ENCODE results near the gene ELK4. TPM values are rescaled to one million over a fixed set of nuclear protein-coding genes. Genes with fewer than 3 reads are reported as not detected.

ELK4 gene
- total and polyA plus RNA-seq, 8 donors, result 5.7 to 42.7 (median 23.1) TPM

DNA sequence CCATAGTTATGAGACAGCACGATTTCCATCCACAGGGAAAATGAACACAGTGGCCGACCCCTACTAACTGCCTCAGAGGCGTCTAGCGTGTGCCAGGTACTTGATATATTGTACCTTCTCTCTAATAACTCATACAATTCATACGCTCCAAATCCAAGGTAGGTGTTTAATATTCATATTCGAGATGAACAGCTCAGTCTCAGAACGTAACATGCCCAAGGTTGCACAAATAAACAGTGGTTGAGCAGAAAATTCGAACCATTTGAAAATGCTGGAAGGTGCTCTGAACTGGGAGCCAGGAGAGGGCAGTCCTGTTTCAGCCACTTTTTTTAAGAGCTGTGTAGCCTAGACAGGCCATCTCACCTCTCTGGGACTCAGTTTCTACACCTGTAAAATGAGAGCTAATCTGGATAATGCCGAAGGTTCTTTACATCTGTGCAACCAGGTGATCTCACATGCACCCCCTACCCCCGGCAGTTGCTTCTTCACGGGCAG is 40.6 kb upstream of the ELK4 start:
- Histone ChIP-seq H3K9me3 (no peaks in the 10 kb centered on the region), H3K27me3 (no peaks in the 10 kb centered on the region), H3K27ac (no peak overlapping the region), H3K4me3 (no peak overlapping the region), H3K4me1 (no peaks in the 10 kb centered on the region), H3K36me3 (no peaks in the 10 kb centered on the region)
- no peak for ATAC-seq
- no peak for FAIRE-seq
- 53 to 60% methylated on average over 11 of the region's 11 CpGs for WGBS, 2 donors
- TF ChIP-seq, protein P1, sequence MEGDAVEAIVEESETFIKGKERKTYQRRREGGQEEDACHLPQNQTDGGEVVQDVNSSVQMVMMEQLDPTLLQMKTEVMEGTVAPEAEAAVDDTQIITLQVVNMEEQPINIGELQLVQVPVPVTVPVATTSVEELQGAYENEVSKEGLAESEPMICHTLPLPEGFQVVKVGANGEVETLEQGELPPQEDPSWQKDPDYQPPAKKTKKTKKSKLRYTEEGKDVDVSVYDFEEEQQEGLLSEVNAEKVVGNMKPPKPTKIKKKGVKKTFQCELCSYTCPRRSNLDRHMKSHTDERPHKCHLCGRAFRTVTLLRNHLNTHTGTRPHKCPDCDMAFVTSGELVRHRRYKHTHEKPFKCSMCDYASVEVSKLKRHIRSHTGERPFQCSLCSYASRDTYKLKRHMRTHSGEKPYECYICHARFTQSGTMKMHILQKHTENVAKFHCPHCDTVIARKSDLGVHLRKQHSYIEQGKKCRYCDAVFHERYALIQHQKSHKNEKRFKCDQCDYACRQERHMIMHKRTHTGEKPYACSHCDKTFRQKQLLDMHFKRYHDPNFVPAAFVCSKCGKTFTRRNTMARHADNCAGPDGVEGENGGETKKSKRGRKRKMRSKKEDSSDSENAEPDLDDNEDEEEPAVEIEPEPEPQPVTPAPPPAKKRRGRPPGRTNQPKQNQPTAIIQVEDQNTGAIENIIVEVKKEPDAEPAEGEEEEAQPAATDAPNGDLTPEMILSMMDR (IDR thresholded peaks at IDR 0.05), result no peak
- DNase-seq, result no peak
- intact Hi-C loops (cut with DNase I), result no loop called here

DNA sequence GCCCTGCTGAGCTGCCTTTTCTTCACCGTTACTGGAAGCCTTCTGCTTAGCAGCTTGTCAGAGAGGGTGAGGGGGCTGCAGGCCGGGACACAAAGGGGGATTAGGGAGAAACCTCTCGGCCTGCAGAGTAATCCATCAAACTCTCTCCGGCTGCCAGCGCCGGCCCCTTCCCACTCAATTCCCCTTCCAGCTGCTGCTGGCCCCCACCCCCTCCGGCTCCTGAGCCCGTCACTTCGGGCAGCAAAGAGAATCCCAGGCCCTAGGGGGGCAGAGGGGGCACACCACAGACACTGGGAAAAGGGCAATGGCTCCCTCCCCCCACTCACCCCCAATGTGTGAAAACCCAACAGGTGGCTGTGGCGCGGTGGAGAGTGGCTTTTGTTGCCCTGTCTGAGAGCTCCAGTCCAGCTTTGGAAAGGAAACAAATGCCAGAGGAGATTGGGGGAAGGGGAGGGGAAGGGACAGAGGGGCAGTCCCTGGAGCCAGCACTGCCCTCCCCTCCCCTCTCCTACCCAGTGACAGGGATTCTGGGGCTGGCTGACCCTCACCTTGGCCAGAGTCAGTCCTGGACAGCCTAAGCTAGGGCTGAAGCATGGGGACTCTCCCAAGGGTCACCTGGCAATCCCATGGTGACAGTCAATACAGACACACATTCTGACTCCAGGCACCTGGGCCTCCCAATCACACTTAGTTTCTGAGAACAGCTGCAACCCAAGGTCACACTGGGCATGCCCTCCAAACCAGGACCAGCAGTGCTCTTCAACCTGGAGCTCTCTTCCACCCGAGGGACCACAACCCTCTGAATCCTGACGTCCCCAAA is 39.0 kb upstream of the ELK4 start:
- FAIRE-seq (no peak), DNase-seq (peak in 2 of 6 donors; percentile 13 to 44), ATAC-seq (peak in 3 of 4 donors; percentile 17 to 58 (median 50))
- Histone ChIP-seq H3K27ac (no peak overlapping the region), H3K4me1 (no peaks in the 10 kb centered on the region), H3K36me3 (no peaks in the 10 kb centered on the region), H3K4me3 (no peak overlapping the region), H3K27me3 (no peaks in the 10 kb centered on the region), H3K9me3 (no peaks in the 10 kb centered on the region)
- TF ChIP-seq, protein P1 (IDR thresholded peaks at IDR 0.05), result no peak
- intact Hi-C loops (cut with DNase I), result no loop called here
- WGBS, 2 donors, result 66 to 73% methylated on average over 13 of the region's 13 CpGs

DNA sequence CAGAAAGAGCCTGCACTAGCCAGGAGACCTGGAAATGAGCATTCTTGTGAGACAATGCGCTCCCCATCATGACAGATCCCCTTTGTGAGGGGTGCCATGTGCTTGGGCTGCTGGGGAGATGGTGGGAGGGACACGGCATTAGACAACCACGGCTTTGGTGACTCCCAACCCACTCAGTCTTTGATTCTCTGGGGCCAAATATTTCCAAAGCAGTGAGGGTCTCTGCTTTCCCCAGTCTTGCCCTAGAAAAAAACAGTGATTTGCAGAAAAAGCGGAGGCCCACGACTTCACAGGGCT is 38.3 kb upstream of the ELK4 start:
- DNase-seq (no peak), ATAC-seq (no peak), FAIRE-seq (no peak)
- intact Hi-C loops (cut with DNase I), result no loop called here
- H3K27me3 ChIP-seq, result no peaks in the 10 kb centered on the region
- TF ChIP-seq, protein P1 (IDR thresholded peaks at IDR 0.05), result no peak
- H3K4me1 ChIP-seq, result no peaks in the 10 kb centered on the region
- H3K27ac ChIP-seq, result no peak overlapping the region
- H3K36me3 ChIP-seq, result no peaks in the 10 kb centered on the region
- no peak overlapping the region for H3K4me3 ChIP-seq
- no peaks in the 10 kb centered on the region for H3K9me3 ChIP-seq
- 86 to 91% methylated on average over 5 of the region's 5 CpGs for WGBS, 2 donors

DNA sequence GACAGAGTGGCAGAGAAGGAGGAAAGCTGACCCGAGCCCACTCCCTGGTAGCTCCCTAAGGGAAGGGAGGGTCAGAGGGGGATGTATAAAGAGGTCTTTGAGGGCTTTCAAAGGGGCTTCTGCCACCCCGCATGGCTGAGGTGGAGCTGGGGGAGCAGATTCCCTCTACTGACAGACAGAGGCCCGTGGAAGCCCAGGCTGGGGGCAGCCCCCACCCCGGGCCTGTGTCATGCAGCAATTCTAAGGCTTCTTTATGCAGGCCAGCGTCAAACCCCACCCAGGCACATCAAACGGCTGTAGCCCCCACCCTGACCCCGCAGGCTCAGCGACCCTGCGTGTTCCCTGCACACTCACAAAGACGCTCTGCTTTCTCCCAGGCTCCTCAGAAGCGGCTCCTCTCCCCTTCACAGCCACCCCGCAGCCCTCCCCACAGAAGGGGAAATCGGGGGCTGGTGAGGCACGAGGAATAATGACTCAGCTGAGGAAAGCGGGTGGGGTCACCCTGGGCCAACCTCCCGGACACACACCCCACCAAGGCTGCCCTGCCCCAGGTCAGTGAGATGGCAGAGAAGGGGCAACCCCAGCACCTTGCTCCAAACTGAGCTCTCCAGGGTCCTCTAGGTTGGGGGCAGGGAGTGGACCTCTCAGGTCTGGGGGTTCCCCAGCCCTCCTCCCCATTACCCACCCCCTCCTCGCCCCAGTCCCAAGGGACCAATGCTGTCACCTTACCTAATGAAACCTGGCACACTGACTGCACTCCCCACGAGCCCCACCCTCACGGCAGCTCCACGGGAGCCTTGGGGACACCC is 37.7 kb upstream of the ELK4 start:
- intact Hi-C loops (cut with DNase I), result no loop called here

More for the DNA sequence above, 37.7 kb upstream of the ELK4 start:
- no peak overlapping the region for H3K4me3 ChIP-seq
- DNase-seq (peak in 1 of 6 donors; percentile 48), ATAC-seq (peak in 1 of 4 donors; percentile 20), FAIRE-seq (no peak)
- no peaks in the 10 kb centered on the region for H3K27me3 ChIP-seq
- no peaks in the 10 kb centered on the region for H3K9me3 ChIP-seq
- no peaks in the 10 kb centered on the region for H3K4me1 ChIP-seq
- H3K36me3 ChIP-seq, result no peaks in the 10 kb centered on the region
- H3K27ac ChIP-seq, result no peak overlapping the region
- TF ChIP-seq, protein P1 (IDR thresholded peaks at IDR 0.05), result no peak
- 76 to 79% methylated on average over 20 of the region's 20 CpGs for WGBS, 2 donors
